ENCODE data around the gene EMD.

DNA sequence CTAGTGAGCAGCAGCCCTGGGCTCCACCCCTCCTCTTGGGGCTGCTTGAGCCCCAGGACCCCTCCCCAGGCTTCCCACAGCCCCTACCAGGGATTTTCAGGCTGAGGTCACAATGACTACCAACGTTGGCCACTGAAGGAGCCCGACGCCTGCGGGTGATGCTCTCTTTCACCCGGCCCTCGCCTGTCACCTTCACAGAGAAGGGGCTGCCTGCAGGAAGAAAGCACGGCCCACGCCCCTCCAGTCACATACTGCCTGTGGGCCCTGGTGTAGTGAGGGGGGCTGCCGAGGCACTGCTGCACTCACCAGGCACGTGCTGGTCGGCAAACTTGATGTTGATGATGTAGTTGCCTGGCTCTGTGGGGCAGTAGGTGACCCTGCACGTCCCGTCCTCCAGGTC is 26.6 kb upstream of the EMD start:
- TF ChIP-seq POLR2A (IDR thresholded peaks at IDR 0.05) = no peak
- TF ChIP-seq, protein P1, sequence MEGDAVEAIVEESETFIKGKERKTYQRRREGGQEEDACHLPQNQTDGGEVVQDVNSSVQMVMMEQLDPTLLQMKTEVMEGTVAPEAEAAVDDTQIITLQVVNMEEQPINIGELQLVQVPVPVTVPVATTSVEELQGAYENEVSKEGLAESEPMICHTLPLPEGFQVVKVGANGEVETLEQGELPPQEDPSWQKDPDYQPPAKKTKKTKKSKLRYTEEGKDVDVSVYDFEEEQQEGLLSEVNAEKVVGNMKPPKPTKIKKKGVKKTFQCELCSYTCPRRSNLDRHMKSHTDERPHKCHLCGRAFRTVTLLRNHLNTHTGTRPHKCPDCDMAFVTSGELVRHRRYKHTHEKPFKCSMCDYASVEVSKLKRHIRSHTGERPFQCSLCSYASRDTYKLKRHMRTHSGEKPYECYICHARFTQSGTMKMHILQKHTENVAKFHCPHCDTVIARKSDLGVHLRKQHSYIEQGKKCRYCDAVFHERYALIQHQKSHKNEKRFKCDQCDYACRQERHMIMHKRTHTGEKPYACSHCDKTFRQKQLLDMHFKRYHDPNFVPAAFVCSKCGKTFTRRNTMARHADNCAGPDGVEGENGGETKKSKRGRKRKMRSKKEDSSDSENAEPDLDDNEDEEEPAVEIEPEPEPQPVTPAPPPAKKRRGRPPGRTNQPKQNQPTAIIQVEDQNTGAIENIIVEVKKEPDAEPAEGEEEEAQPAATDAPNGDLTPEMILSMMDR (IDR thresholded peaks at IDR 0.05) = no peak
